ENCODE measurements around the gene GRK1. TPM values are rescaled to one million over a fixed set of nuclear protein-coding genes. Genes with fewer than 3 reads are reported as not detected.
A peak's percentile ranks its signal among the peaks of the same experiment; 100 is the strongest.

GRK1 gene
- total and polyA plus RNA-seq, 8 donors, result 0.02 to 0.04 TPM; not detected in 6

DNA sequence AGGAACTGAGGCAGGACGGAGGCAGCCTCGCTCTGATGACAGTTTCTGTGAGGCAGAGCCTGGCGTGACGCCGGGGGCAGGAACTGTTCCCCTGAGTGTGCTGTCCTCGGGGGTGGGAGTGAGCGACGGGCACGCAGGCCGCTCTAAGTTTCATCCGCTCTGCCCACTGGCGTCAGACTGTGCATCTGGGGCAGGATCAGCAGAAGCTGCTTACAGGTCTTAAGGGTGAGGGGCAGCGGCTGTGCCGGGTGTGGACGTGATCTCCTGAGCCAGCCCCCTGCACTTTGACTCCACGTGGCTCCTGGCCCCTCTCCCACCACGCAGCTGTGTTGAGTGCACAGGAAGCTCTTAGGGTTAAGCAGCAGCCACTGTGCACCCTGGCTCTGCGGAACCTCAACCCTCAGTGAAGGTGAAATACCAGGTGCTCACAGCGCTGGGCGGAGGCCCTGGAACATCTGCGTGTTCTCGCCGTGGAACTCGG lies 1.5 kb downstream of the GRK1 start:
- H3K4me3 ChIP-seq, result no peak overlapping the region
- peak in 3 of 6 donors; percentile 4 to 43 (median 9) for DNase-seq
- H3K36me3 ChIP-seq, result no peaks in the 10 kb centered on the region
- TF ChIP-seq, protein P1, sequence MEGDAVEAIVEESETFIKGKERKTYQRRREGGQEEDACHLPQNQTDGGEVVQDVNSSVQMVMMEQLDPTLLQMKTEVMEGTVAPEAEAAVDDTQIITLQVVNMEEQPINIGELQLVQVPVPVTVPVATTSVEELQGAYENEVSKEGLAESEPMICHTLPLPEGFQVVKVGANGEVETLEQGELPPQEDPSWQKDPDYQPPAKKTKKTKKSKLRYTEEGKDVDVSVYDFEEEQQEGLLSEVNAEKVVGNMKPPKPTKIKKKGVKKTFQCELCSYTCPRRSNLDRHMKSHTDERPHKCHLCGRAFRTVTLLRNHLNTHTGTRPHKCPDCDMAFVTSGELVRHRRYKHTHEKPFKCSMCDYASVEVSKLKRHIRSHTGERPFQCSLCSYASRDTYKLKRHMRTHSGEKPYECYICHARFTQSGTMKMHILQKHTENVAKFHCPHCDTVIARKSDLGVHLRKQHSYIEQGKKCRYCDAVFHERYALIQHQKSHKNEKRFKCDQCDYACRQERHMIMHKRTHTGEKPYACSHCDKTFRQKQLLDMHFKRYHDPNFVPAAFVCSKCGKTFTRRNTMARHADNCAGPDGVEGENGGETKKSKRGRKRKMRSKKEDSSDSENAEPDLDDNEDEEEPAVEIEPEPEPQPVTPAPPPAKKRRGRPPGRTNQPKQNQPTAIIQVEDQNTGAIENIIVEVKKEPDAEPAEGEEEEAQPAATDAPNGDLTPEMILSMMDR (IDR thresholded peaks at IDR 0.05), result no peak
- FAIRE-seq, result no peak
- ATAC-seq, result no peak
- no peak overlapping the region for H3K27ac ChIP-seq
- WGBS, 2 donors, result 69 to 70% methylated on average over 24 of the region's 24 CpGs
- no peaks in the 10 kb centered on the region for H3K27me3 ChIP-seq
- intact Hi-C loops (cut with DNase I), result no loop called here
- H3K9me3 ChIP-seq, result no peaks in the 10 kb centered on the region
- H3K4me1 ChIP-seq, result no peaks in the 10 kb centered on the region

DNA sequence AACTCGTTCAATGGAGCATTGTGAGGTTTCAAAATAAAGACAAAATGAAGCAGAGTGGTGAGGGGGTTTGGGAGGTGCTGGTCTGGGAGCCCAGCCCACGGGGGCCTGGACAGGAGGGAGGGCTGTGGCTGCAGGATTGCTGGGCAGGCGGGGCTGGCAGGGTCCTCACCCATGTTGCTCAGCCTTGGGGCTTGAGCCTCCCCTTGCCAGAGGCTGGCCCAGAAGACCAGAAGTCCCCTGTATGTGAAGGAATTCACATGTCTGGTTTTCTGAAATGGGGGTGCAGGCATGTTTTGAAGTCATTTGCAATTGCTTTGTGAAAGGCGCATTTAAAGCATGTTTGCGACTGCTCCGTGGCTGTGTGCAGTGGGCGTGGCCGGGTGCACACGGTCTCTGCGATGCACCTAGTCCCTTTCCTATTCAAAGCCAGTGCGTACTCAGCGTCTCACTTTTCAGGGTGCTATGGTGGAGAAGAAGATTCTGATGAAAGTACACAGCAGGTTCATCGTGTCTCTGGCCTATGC lies 2.3 kb downstream of the GRK1 start:
- no peak for FAIRE-seq
- Histone ChIP-seq H3K36me3 (no peaks in the 10 kb centered on the region), H3K4me3 (no peak overlapping the region), H3K27me3 (no peaks in the 10 kb centered on the region), H3K27ac (no peak overlapping the region), H3K4me1 (no peaks in the 10 kb centered on the region), H3K9me3 (no peaks in the 10 kb centered on the region)
- intact Hi-C loops (cut with DNase I), result no loop called here
- peak in 2 of 6 donors; percentile 2 to 8 for DNase-seq
- 81 to 85% methylated on average over 13 of the region's 13 CpGs for WGBS, 2 donors
- no peak for ATAC-seq
- TF ChIP-seq, protein P1 (IDR thresholded peaks at IDR 0.05), result no peak

DNA sequence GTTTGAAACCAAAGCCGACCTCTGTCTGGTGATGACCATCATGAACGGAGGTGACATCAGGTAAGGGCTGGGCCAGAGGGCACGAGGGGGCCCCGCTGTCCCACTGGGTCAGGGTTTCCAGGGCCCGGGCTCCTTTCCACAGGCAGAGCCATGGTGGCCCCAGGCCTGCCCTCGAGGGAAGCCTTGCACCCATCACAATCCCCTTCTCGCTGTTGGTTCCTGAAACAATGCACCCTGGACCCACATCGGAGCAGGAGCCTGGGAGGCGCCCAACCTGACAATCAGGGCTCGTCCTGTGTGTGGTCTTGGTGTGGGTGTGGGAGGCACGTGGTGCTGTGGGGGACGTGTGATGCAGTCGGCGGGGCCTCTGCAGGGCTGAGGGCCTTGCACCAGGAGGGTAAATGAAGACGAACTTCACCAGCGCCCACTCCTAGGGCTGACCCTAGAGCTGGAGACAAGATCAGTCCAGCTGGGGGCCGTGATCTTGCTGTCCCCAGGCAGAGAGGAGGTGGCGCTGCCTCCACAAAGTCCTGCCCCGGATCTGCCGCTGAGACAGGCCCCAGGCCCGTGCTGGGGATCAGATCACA lies 2.8 kb downstream of the GRK1 start:
- no peaks in the 10 kb centered on the region for H3K9me3 ChIP-seq
- 87 to 92% methylated on average over 21 of the region's 21 CpGs for WGBS, 2 donors
- no peaks in the 10 kb centered on the region for H3K36me3 ChIP-seq
- H3K27ac ChIP-seq, result no peak overlapping the region
- DNase-seq, result peak in 3 of 6 donors; percentile 6 to 45 (median 11)
- ATAC-seq, result no peak
- H3K4me3 ChIP-seq, result no peak overlapping the region
- TF ChIP-seq, protein P1 (IDR thresholded peaks at IDR 0.05), result no peak
- no peaks in the 10 kb centered on the region for H3K4me1 ChIP-seq
- no peak for FAIRE-seq
- no peaks in the 10 kb centered on the region for H3K27me3 ChIP-seq
- intact Hi-C loops (cut with DNase I), result no loop called here

DNA sequence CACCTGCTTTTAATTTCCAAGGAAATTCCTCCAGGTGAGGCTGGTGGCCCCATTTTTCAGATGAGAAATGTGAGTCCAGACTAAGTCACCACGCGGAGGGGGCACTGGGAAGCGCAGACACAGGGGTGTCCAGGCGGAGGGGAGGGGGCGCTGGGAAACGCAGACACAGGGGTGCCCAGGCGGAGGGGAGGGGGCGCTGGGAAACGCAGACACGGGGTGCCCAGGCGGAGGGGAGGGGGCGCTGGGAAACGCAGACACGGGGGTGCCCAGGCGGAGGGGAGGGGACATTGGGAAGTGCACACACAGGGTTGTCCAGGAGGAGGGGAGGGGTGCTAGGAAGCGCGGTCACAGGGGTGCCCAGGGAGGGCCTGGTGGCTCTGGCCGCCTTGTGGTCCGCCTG lies 3.5 kb downstream of the GRK1 start:
- no peaks in the 10 kb centered on the region for H3K27me3 ChIP-seq
- no peaks in the 10 kb centered on the region for H3K36me3 ChIP-seq
- ATAC-seq (no peak), DNase-seq (peak in 3 of 6 donors; percentile 5 to 26 (median 16)), FAIRE-seq (no peak)
- intact Hi-C loops (cut with DNase I), result no loop called here
- H3K4me1 ChIP-seq, result no peaks in the 10 kb centered on the region
- no peak overlapping the region for H3K4me3 ChIP-seq
- TF ChIP-seq, protein P1 (IDR thresholded peaks at IDR 0.05), result no peak
- 87 to 98% methylated on average over 8 to 19 of the region's 19 CpGs for WGBS, 2 donors
- no peaks in the 10 kb centered on the region for H3K9me3 ChIP-seq
- no peak overlapping the region for H3K27ac ChIP-seq

Data from pancreas (tissue), 10 donors.